Stimulated activated CD8-positive, alpha-beta memory T cell treated with anti-CD3 and anti-CD28 coated beads, Interleukin-4, amount 100 ng/mL, for 24 hours (primary cell): ENCODE results near the gene ABCB10.

Experiments used
- DNase-seq: peaks from one replicate; pipeline ENCODE4 v3.0.0-alpha.2; 2020; ENCODE audit warnings: low read depth

The ABCB10 gene

GRCh38 chr1:229471175-229471574, 87.3 kb downstream of the ABCB10 start:
- DNase-seq, result no peak

GRCh38 chr1:229470406-229471043, 88.0 kb downstream of the ABCB10 start:
- DNase-seq, result no peak

GRCh38 chr1:229466887-229467286, 91.6 kb downstream of the ABCB10 start:
- DNase-seq, result no peak
